Gastrocnemius medialis (tissue), 4 donors: ENCODE measurements around the gene DNAI4.

Experiments used
- CTCF ChIP-seq, 5 experiments: fragments of 450-650 bp in 3 of 5; fragments of 200-600 bp in 2 of 5; sonication (generic) in 2 of 5; IDR thresholded peaks in 4 of 5; conservative IDR thresholded peaks in 1 of 5; 1 replicate in 4 of 5; 2 replicates in 1 of 5; pipeline ENCODE4 v1.5.1; 2016 to 2019; ENCODE audit warnings: antibody characterized with exemption in 5 of 5, mild to moderate bottlenecking in 3 of 5, moderate library complexity in 3 of 5
- POLR2A ChIP-seq, 2 donors: fragments of 450-650 bp; IDR thresholded peaks; one replicate each; pipeline ENCODE4 v1.6.1; 2017; ENCODE audit warnings: antibody characterized with exemption in 2 of 2, mild to moderate bottlenecking in 2 of 2, moderate library complexity in 2 of 2

DNA sequence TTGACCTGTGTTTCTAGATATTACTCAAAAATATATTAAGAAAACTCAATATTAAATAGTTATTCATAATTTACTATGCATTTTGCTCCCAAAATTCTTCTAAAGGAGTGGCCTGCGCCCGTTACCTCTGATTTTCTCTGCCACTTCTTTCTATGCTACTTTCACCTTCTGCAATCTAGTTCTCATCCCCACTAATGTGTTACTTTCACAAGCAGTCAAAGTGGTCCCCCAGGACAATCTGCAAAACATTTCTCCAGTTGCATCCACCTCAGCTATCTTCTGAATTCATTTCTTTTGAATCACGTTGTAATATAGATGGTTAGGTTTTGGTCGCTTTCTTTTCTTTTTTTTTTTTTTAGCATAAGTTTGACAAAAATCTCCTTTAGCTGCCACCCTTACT is 137.0 kb downstream of the DNAI4 start:
- TF ChIP-seq POLR2A (IDR thresholded peaks at IDR 0.05) (no peak), CTCF (IDR thresholded peaks at IDR 0.05 in 4 of 5, conservative IDR thresholded peaks at IDR 0.05 in 1 of 5) (no peak)
